SU-DHL-6 (cell line): ENCODE measurements around the gene KCNH1.

ENCODE experiments used
- CTCF ChIP-seq: fragments of 200-600 bp; sonication (generic); IDR thresholded peaks from one replicate; pipeline ENCODE4 v1.5.1; 2017; ENCODE audit warnings: antibody characterized with exemption, mild to moderate bottlenecking, low read length, moderate library complexity; ENCODE audit not compliant: insufficient read depth, poor library complexity, severe bottlenecking
- EZH2phosphoT487 ChIP-seq: fragments of 200-600 bp; sonication (generic), shearing (Covaris generic); conservative IDR thresholded peaks from 2 replicates; pipeline ENCODE4 v1.6.1; 2018; ENCODE audit warnings: mild to moderate bottlenecking, antibody characterized with exemption, low read length, moderate library complexity, mixed read lengths

- TF ChIP-seq CTCF (no peak), EZH2phosphoT487 (no peak)
These were observed 502.5 kb downstream of the KCNH1 start for GRCh38 chr1:210631399-210631798.
